ENCODE results near the gene EFNA5.

DNA sequence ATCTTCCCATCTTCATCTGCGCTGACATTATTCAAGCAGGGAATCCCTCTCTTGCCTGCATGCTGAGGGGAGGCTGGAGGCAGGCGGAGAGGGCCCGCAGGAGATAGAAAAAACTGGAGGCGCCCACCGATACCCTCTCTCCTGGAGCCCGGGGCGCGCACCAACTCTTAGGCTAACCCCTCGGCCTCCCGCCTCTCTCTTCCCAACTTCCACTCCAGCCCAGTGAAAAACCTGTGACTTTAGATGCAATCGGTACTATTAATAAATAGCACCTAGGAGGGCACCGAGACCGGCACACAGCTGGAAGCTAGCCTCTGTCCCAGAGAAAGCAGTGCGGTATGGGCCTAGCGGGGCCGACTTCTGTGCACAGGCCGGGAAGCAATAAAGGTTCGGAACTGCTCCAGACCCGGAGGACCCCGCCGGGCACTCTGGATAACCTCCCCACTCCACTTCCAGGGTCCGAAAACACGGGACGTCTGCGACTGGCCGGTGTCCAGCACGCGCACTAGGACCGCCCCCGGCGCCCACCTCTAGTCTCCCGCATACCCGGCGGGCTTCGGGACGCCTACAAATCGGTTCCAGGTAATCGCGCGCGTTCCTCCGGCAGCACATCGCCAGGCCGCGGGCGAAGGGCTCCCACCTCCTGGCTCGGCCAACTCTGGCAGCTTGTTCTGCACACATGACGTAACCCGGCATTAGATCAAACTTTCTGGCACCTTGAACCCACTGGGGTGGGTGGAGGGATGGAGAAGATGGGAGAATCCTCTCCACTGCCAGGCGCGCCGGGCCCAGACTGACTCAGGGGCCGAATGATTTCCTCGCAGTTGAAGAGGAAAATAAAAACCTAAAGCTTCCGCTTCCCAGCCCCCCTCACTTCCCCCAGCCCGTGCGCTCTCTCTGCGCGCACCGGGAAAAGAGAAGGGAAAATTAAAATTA, 1.4 kb downstream of the EFNA5 start:
- no peak for TF ChIP-seq POLR2A (IDR thresholded peaks at IDR 0.05)
- TF ChIP-seq, protein P1, sequence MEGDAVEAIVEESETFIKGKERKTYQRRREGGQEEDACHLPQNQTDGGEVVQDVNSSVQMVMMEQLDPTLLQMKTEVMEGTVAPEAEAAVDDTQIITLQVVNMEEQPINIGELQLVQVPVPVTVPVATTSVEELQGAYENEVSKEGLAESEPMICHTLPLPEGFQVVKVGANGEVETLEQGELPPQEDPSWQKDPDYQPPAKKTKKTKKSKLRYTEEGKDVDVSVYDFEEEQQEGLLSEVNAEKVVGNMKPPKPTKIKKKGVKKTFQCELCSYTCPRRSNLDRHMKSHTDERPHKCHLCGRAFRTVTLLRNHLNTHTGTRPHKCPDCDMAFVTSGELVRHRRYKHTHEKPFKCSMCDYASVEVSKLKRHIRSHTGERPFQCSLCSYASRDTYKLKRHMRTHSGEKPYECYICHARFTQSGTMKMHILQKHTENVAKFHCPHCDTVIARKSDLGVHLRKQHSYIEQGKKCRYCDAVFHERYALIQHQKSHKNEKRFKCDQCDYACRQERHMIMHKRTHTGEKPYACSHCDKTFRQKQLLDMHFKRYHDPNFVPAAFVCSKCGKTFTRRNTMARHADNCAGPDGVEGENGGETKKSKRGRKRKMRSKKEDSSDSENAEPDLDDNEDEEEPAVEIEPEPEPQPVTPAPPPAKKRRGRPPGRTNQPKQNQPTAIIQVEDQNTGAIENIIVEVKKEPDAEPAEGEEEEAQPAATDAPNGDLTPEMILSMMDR (IDR thresholded peaks at IDR 0.05) = no peak

Measured in uterus (tissue), 2 donors.